Measurements from ENCODE around the gene TKT.

Gene TKT

DNA sequence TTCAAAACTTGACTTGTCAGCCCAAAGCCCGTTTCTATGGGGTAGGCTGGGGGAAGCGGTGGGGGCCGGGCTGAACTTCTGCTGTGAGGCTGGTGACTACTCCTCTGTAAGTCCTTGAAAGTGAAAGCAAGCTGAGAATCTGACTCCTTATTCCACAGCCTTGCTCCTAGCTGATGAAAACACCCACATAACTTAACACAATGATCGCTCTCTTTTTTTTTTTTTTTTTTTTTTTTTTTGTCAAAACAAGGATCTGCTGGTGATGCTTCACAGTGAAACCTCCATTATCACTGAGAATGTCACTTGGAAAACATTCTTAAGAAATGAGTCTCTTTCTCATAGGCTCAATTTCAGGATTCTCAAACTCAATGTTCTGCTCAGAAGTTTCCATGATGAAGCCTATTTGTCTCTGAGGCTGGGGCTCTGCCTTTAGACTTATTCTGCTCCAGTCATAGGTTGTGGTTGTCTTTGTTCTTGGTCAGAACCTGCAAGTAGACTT, 31.4 kb upstream of the TKT start:
- Histone ChIP-seq H2BK120ac (ENCODE audit: low read depth, low read length) (no peak overlapping the region), H3K4ac (ENCODE audit: low read length) (no peak overlapping the region), H3K79me1 (ENCODE audit: low read depth, low read length) (no peaks in the 10 kb centered on the region), H2BK15ac (ENCODE audit: low read length) (no peak overlapping the region), H3K4me2 (ENCODE audit: insufficient read depth, low read length, poor library complexity, severe bottlenecking) (no peak overlapping the region), H3K9ac (ENCODE audit: low read depth, low read length, poor library complexity) (no peak overlapping the region), H3K27ac (replicated peaks; ENCODE audit: low read length) (peak overlapping the region; percentile 33), H3K4me3 (ENCODE audit: low read length in 2 of 2) (no peak overlapping the region), H3K18ac (ENCODE audit: low read length) (no peak overlapping the region), H3K36me3 (replicated peaks in 1 of 2; ENCODE audit: control insufficient read depth in 2 of 2, insufficient read depth in 2 of 2, low read length in 2 of 2) (peaks cover 19 to 75% of the 10 kb centered on the region in 2 donors), H2AK5ac (ENCODE audit: low read depth, low read length) (no peak overlapping the region), H3K23ac (ENCODE audit: low read depth, low read length, poor library complexity) (no peak overlapping the region), H2AFZ (ENCODE audit: low read length) (no peak overlapping the region), H4K91ac (ENCODE audit: low read depth, low read length, poor library complexity) (no peak overlapping the region), H3K9me3 (replicated peaks in 1 of 2; ENCODE audit: control insufficient read depth in 2 of 2, insufficient read depth in 1 of 2, low read depth in 1 of 2, low read length in 2 of 2) (no peaks in the 10 kb centered on the region), H2BK5ac (ENCODE audit: low read length) (no peak overlapping the region), H3K4me1 (ENCODE audit: control insufficient read depth in 2 of 2, insufficient read depth in 1 of 2, low read depth in 1 of 2, low read length in 2 of 2) (peaks cover 13 to 33% of the 10 kb centered on the region in 2 donors), H4K8ac (ENCODE audit: low read depth, low read length) (no peak overlapping the region), H3K14ac (ENCODE audit: low read length) (no peak overlapping the region), H2BK12ac (ENCODE audit: low read length) (no peak overlapping the region), H3K27me3 (ENCODE audit: control insufficient read depth in 3 of 3, insufficient read depth in 3 of 3, low read depth in 1 of 3, low read length in 3 of 3) (no peaks in the 10 kb centered on the region)
- no peak for DNase-seq (ENCODE audit: low spot score)
- no CpG with 5 or more reads among the region's 4 CpGs for WGBS, 2 donors (ENCODE audit: extremely low coverage in 2 of 2, insufficient read length in 2 of 2, insufficient replicate concordance in 1 of 2)

- no CpG with 5 or more reads among the region's 1 CpG for WGBS, 2 donors (ENCODE audit: extremely low coverage in 2 of 2, insufficient read length in 2 of 2, insufficient replicate concordance in 1 of 2)
- Histone ChIP-seq H2BK12ac (ENCODE audit: low read length) (no peak overlapping the region), H3K4me3 (ENCODE audit: low read length in 2 of 2) (no peak overlapping the region), H3K9me3 (replicated peaks in 1 of 2; ENCODE audit: control insufficient read depth in 2 of 2, insufficient read depth in 1 of 2, low read depth in 1 of 2, low read length in 2 of 2) (no peaks in the 10 kb centered on the region), H4K8ac (ENCODE audit: low read depth, low read length) (no peak overlapping the region), H3K18ac (ENCODE audit: low read length) (no peak overlapping the region), H4K91ac (ENCODE audit: low read depth, low read length, poor library complexity) (no peak overlapping the region), H3K27me3 (ENCODE audit: control insufficient read depth in 3 of 3, insufficient read depth in 3 of 3, low read depth in 1 of 3, low read length in 3 of 3) (no peaks in the 10 kb centered on the region), H3K4ac (ENCODE audit: low read length) (no peak overlapping the region), H2BK5ac (ENCODE audit: low read length) (no peak overlapping the region), H3K4me1 (ENCODE audit: control insufficient read depth in 2 of 2, insufficient read depth in 1 of 2, low read depth in 1 of 2, low read length in 2 of 2) (peaks cover 13 to 33% of the 10 kb centered on the region in 2 donors), H3K9ac (ENCODE audit: low read depth, low read length, poor library complexity) (no peak overlapping the region), H3K4me2 (ENCODE audit: insufficient read depth, low read length, poor library complexity, severe bottlenecking) (no peak overlapping the region), H2AK5ac (ENCODE audit: low read depth, low read length) (no peak overlapping the region), H2BK120ac (ENCODE audit: low read depth, low read length) (no peak overlapping the region), H3K79me1 (ENCODE audit: low read depth, low read length) (no peaks in the 10 kb centered on the region), H2BK15ac (ENCODE audit: low read length) (no peak overlapping the region), H2AFZ (ENCODE audit: low read length) (no peak overlapping the region), H3K36me3 (replicated peaks in 1 of 2; ENCODE audit: control insufficient read depth in 2 of 2, insufficient read depth in 2 of 2, low read length in 2 of 2) (peaks cover 16 to 70% of the 10 kb centered on the region in 2 donors), H3K27ac (replicated peaks; ENCODE audit: low read length) (peak overlapping the region; percentile 33), H3K14ac (ENCODE audit: low read length) (no peak overlapping the region), H3K23ac (ENCODE audit: low read depth, low read length, poor library complexity) (no peak overlapping the region)
- DNase-seq (ENCODE audit: low spot score) = no peak
These were observed 30.9 kb upstream of the TKT start for GRCh38 chr3:53286727-53287126.

GRCh38 chr3:53282581-53282980, 26.8 kb upstream of the TKT start:
- Histone ChIP-seq H3K4me2 (ENCODE audit: insufficient read depth, low read length, poor library complexity, severe bottlenecking) (no peak overlapping the region), H2AFZ (ENCODE audit: low read length) (no peak overlapping the region)

GRCh38 chr3:53278667-53279066, 22.8 kb upstream of the TKT start:
- Histone ChIP-seq H3K9ac (ENCODE audit: low read depth, low read length, poor library complexity) (no peak overlapping the region), H3K9me3 (replicated peaks in 1 of 2; ENCODE audit: control insufficient read depth in 2 of 2, insufficient read depth in 1 of 2, low read depth in 1 of 2, low read length in 2 of 2) (no peaks in the 10 kb centered on the region), H3K4ac (ENCODE audit: low read length) (no peak overlapping the region), H3K18ac (ENCODE audit: low read length) (no peak overlapping the region), H3K27ac (replicated peaks; ENCODE audit: low read length) (no peak overlapping the region), H3K4me3 (ENCODE audit: low read length in 2 of 2) (no peak overlapping the region), H3K4me2 (ENCODE audit: insufficient read depth, low read length, poor library complexity, severe bottlenecking) (no peak overlapping the region), H2BK15ac (ENCODE audit: low read length) (no peak overlapping the region), H2BK12ac (ENCODE audit: low read length) (no peak overlapping the region), H3K27me3 (ENCODE audit: control insufficient read depth in 3 of 3, insufficient read depth in 3 of 3, low read depth in 1 of 3, low read length in 3 of 3) (no peaks in the 10 kb centered on the region), H3K36me3 (replicated peaks in 1 of 2; ENCODE audit: control insufficient read depth in 2 of 2, insufficient read depth in 2 of 2, low read length in 2 of 2) (peaks cover 1 to 12% of the 10 kb centered on the region in 2 donors), H2AK5ac (ENCODE audit: low read depth, low read length) (no peak overlapping the region), H3K23ac (ENCODE audit: low read depth, low read length, poor library complexity) (no peak overlapping the region), H3K79me1 (ENCODE audit: low read depth, low read length) (no peaks in the 10 kb centered on the region), H4K91ac (ENCODE audit: low read depth, low read length, poor library complexity) (no peak overlapping the region), H2BK5ac (ENCODE audit: low read length) (no peak overlapping the region), H2AFZ (ENCODE audit: low read length) (no peak overlapping the region), H3K4me1 (ENCODE audit: control insufficient read depth in 2 of 2, insufficient read depth in 1 of 2, low read depth in 1 of 2, low read length in 2 of 2) (no peaks in the 10 kb centered on the region), H4K8ac (ENCODE audit: low read depth, low read length) (no peak overlapping the region), H2BK120ac (ENCODE audit: low read depth, low read length) (no peak overlapping the region), H3K14ac (ENCODE audit: low read length) (no peak overlapping the region)
- no CpG with 5 or more reads among the region's 4 CpGs for WGBS, 2 donors (ENCODE audit: extremely low coverage in 2 of 2, insufficient read length in 2 of 2, insufficient replicate concordance in 1 of 2)
- DNase-seq (ENCODE audit: low spot score) = no peak

More at GRCh38 chr3:53282581-53282980, 26.8 kb upstream of the TKT start:
- Histone ChIP-seq H2BK12ac (ENCODE audit: low read length) (no peak overlapping the region), H2BK15ac (ENCODE audit: low read length) (no peak overlapping the region), H4K91ac (ENCODE audit: low read depth, low read length, poor library complexity) (no peak overlapping the region), H2BK5ac (ENCODE audit: low read length) (no peak overlapping the region), H3K14ac (ENCODE audit: low read length) (no peak overlapping the region), H2AK5ac (ENCODE audit: low read depth, low read length) (no peak overlapping the region), H3K9ac (ENCODE audit: low read depth, low read length, poor library complexity) (no peak overlapping the region), H3K9me3 (replicated peaks in 1 of 2; ENCODE audit: control insufficient read depth in 2 of 2, insufficient read depth in 1 of 2, low read depth in 1 of 2, low read length in 2 of 2) (no peaks in the 10 kb centered on the region), H3K27ac (replicated peaks; ENCODE audit: low read length) (no peak overlapping the region), H3K27me3 (ENCODE audit: control insufficient read depth in 3 of 3, insufficient read depth in 3 of 3, low read depth in 1 of 3, low read length in 3 of 3) (no peaks in the 10 kb centered on the region), H3K4ac (ENCODE audit: low read length) (no peak overlapping the region), H3K79me1 (ENCODE audit: low read depth, low read length) (no peaks in the 10 kb centered on the region), H3K4me3 (ENCODE audit: low read length in 2 of 2) (no peak overlapping the region), H3K18ac (ENCODE audit: low read length) (no peak overlapping the region), H2BK120ac (ENCODE audit: low read depth, low read length) (no peak overlapping the region), H3K23ac (ENCODE audit: low read depth, low read length, poor library complexity) (no peak overlapping the region), H3K36me3 (replicated peaks in 1 of 2; ENCODE audit: control insufficient read depth in 2 of 2, insufficient read depth in 2 of 2, low read length in 2 of 2) (peaks cover 11 to 38% of the 10 kb centered on the region in 2 donors), H4K8ac (ENCODE audit: low read depth, low read length) (no peak overlapping the region), H3K4me1 (ENCODE audit: control insufficient read depth in 2 of 2, insufficient read depth in 1 of 2, low read depth in 1 of 2, low read length in 2 of 2) (peaks cover 12 to 26% of the 10 kb centered on the region in 2 donors)
- DNase-seq (ENCODE audit: low spot score) = no peak
- WGBS, 2 donors (ENCODE audit: extremely low coverage in 2 of 2, insufficient read length in 2 of 2, insufficient replicate concordance in 1 of 2) = no CpG with 5 or more reads among the region's 8 CpGs
